SK-N-SH treated with all-trans-retinoic acid at 6 μM for 48 hours (cell line): ENCODE results near the gene FAF1.

Experiments used
- ARNTL ChIP-seq: fragments of 450-650 bp; formaldehyde crosslinking; IDR thresholded peaks from 2 replicates; pipeline ENCODE4 v1.5.0; 2020; ENCODE audit warnings: low read depth, mild to moderate bottlenecking, moderate library complexity, borderline replicate concordance
- GLIS3 ChIP-seq: fragments of 250-450 bp; sonication (Bioruptor Pico); IDR thresholded peaks from 2 replicates; pipeline ENCODE4 v1.5.0; 2020; ENCODE audit warnings: mild to moderate bottlenecking, moderate library complexity
- POU6F1 ChIP-seq: fragments of 250-450 bp; sonication (Bioruptor Pico); IDR thresholded peaks from 2 replicates; pipeline ENCODE4 v1.8.0; 2021; ENCODE audit warnings: low read depth, mild to moderate bottlenecking, moderate library complexity, borderline replicate concordance
- ZNF565 ChIP-seq: fragments of 450-650 bp; formaldehyde crosslinking; conservative IDR thresholded peaks from 2 replicates; pipeline ENCODE4 v1.5.0; 2020; ENCODE audit warnings: low read depth, mild to moderate bottlenecking, moderate library complexity

- TF ChIP-seq ZNF565: no peak
- no peak for TF ChIP-seq POU6F1 (CRISPR knock-in tag)
- no peak for TF ChIP-seq ARNTL (CRISPR knock-in tag)
- TF ChIP-seq GLIS3: no peak
Measured at GRCh38 chr1:50705699-50706098, 254.4 kb downstream of the FAF1 start.
